HEK293T (cell line): ENCODE results near the gene DCHS2.

Experiments used
- CTCF ChIA-PET: fragments of 350-600 bp; formaldehyde crosslinking; extraction: SDS; loops from one replicate; lab custom pipeline; 2021; ENCODE audit warnings: antibody characterized with exemption, inconsistent platforms; lab: Yijun Ruan, JAX
- POLR2A ChIA-PET: fragments of 350-600 bp; formaldehyde crosslinking; extraction: SDS; loops from one replicate; lab custom pipeline; 2020; ENCODE audit warnings: antibody characterized with exemption, inconsistent platforms; lab: Yijun Ruan, JAX
- DNase-seq: peaks from one replicate; pipeline ENCODE4 v3.0.0; 2012; ENCODE audit warnings: mixed read lengths; ENCODE audit errors: extremely low spot score
- ARNT ChIP-seq: fragments of 450-650 bp; IDR thresholded peaks from 2 replicates; pipeline ENCODE4 v1.6.1; 2017; ENCODE audit warnings: mild to moderate bottlenecking
- BHLHE40 ChIP-seq: fragments of 450-650 bp; IDR thresholded peaks from 2 replicates; pipeline ENCODE4 v1.6.1; 2016; ENCODE audit warnings: mild to moderate bottlenecking, moderate library complexity, borderline replicate concordance
- CTBP1 ChIP-seq: fragments of 450-650 bp; IDR thresholded peaks from 2 replicates; pipeline ENCODE4 v1.6.1; 2016; ENCODE audit warnings: borderline replicate concordance
- ELF4 ChIP-seq: fragments of 450-650 bp; IDR thresholded peaks from 2 replicates; pipeline ENCODE4 v1.6.1; 2017; ENCODE audit warnings: antibody characterized with exemption
- FOXA1 ChIP-seq: fragments of 450-650 bp; IDR thresholded peaks from 2 replicates; pipeline ENCODE4 v1.6.1; 2016; ENCODE audit warnings: mild to moderate bottlenecking
- FOXK2 ChIP-seq: fragments of 450-650 bp; IDR thresholded peaks from 2 replicates; pipeline ENCODE4 v1.6.1; 2016; ENCODE audit warnings: mild to moderate bottlenecking
- FOXM1 ChIP-seq: fragments of 450-650 bp; IDR thresholded peaks from 2 replicates; pipeline ENCODE4 v1.6.1; 2017; ENCODE audit warnings: mild to moderate bottlenecking, borderline replicate concordance
- HDGF ChIP-seq: fragments of 450-650 bp; IDR thresholded peaks from 2 replicates; pipeline ENCODE4 v1.6.1; 2017; ENCODE audit warnings: antibody characterized with exemption, borderline replicate concordance
- L3MBTL2 ChIP-seq: fragments of 450-650 bp; conservative IDR thresholded peaks from 2 replicates; pipeline ENCODE4 v1.6.1; 2016; ENCODE audit warnings: mild to moderate bottlenecking
- LEF1 ChIP-seq: fragments of 450-650 bp; IDR thresholded peaks from 2 replicates; pipeline ENCODE4 v1.6.1; 2017; ENCODE audit warnings: mild to moderate bottlenecking, borderline replicate concordance
- NFRKB ChIP-seq: fragments of 450-650 bp; IDR thresholded peaks from 2 replicates; pipeline ENCODE4 v1.6.1; 2016; ENCODE audit warnings: mild to moderate bottlenecking, moderate library complexity
- SP1 ChIP-seq: fragments of 450-650 bp; IDR thresholded peaks from 2 replicates; pipeline ENCODE4 v1.6.1; 2017
- SUZ12 ChIP-seq: fragments of 450-650 bp; IDR thresholded peaks from 2 replicates; pipeline ENCODE4 v1.6.1; 2016; ENCODE audit warnings: mild to moderate bottlenecking
- TARDBP ChIP-seq: fragments of 450-650 bp; IDR thresholded peaks from 2 replicates; pipeline ENCODE4 v1.6.1; 2016
- ZNF384 ChIP-seq: fragments of 450-650 bp; IDR thresholded peaks from 2 replicates; pipeline ENCODE4 v1.6.1; 2016
- TF ChIP-seq, protein P1 (sequence below): fragments of 450-650 bp; IDR thresholded peaks from 2 replicates; pipeline ENCODE4 v1.6.1; 2016

DCHS2 gene

DNA sequence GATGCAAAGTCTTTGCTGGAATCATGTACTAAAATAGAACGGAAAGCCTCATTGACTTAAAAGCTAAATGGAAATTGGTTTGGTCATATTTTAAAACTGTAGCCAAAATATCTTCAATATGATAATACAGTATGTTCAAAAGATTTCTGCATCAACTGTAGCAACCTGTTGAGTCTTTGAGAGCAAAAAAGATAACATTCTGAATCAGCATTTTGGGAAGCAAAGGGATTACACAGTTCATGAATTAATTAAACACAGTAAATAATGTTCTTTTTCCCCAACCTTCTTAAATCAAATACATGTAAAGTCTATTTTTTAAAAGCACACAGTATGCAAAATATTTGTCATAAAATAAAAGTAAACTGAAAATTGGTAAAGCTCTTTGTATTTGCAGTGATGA is 50.5 kb downstream of the DCHS2 start:
- DNase-seq, result no peak
- ChIA-PET CTCF (interaction anchor here (0.7 to 1.2 kb wide), 2 partner anchors 65 to 660 kb away, joined by 3 read pairs; no protein-coding TSS in a partner anchor), POLR2A (no interaction called here)
- TF ChIP-seq SP1 (no peak), BHLHE40 (no peak), FOXK2 (no peak), ARNT (no peak), TARDBP (no peak), HDGF (no peak), FOXA1 (no peak), L3MBTL2 (no peak), CTBP1 (no peak), ELF4 (no peak), NFRKB (no peak), ZNF384 (no peak), LEF1 (no peak), FOXM1 (no peak), SUZ12 (no peak)
- TF ChIP-seq, protein P1, sequence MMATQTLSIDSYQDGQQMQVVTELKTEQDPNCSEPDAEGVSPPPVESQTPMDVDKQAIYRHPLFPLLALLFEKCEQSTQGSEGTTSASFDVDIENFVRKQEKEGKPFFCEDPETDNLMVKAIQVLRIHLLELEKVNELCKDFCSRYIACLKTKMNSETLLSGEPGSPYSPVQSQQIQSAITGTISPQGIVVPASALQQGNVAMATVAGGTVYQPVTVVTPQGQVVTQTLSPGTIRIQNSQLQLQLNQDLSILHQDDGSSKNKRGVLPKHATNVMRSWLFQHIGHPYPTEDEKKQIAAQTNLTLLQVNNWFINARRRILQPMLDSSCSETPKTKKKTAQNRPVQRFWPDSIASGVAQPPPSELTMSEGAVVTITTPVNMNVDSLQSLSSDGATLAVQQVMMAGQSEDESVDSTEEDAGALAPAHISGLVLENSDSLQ, result no peak

DNA sequence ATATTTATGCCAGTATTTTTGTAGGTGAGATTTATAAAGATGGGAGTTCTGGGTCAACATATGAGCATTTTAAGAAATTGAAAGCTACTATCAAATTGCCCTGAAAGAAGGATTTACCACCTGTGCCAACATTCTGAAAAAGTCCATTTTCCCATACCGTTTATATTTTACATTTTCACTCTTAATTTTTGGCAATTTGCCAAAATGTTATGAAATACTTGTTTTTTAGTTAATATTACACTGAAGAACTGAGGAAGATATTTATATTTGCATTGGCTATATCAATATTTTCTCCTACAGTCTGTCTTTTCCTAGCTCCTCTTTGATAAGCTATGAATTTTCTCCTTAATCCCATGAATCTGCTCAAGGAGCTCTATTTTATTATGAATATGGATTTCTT is 52.4 kb downstream of the DCHS2 start:
- ChIA-PET POLR2A (no interaction called here), CTCF (no interaction called here)
- no peak for DNase-seq
- no peak for TF ChIP-seq ZNF384
- no peak for TF ChIP-seq CTBP1

GRCh38 chr4:154435895-154436294 is 55.7 kb downstream of the DCHS2 start:
- ChIA-PET POLR2A (no interaction called here), CTCF (interaction anchor here (1.1 kb wide), 1 partner anchor 12 kb away, joined by 3 read pairs; no protein-coding TSS in a partner anchor)
- DNase-seq, result no peak
- TF ChIP-seq ELF4, result no peak
- no peak for TF ChIP-seq TARDBP
- TF ChIP-seq LEF1, result no peak
- TF ChIP-seq HDGF, result no peak
- no peak for TF ChIP-seq ZNF384
- no peak for TF ChIP-seq BHLHE40
- TF ChIP-seq SP1, result no peak
- no peak for TF ChIP-seq L3MBTL2
- no peak for TF ChIP-seq ARNT
- TF ChIP-seq CTBP1, result no peak
- no peak for TF ChIP-seq FOXA1
- no peak for TF ChIP-seq FOXM1

DNA sequence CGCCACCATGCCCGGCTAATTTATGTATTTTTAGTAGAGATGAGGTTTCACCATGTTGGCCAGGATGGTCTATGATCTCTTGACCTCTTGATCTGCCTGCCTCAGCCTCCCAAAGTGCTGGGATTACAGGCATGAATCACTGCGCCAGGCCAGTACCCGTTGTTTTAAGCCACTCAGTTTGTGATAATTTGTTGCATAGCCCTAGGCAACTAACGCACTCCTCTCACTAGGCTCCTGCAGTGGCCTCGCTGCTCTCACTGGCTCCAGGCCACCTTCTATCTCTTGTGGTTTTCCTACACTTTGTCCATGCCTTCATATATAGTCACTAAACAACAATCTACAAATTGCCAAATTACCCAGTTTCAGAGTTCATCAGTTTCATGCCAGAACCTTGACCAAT is 58.1 kb downstream of the DCHS2 start:
- ChIA-PET CTCF (interaction anchor here (0.6 kb wide), 1 partner anchor 68 kb away, joined by 3 read pairs; no protein-coding TSS in a partner anchor), POLR2A (no interaction called here)
- no peak for TF ChIP-seq ZNF384
- no peak for TF ChIP-seq L3MBTL2
- no peak for TF ChIP-seq FOXM1
- TF ChIP-seq LEF1, result no peak
- TF ChIP-seq CTBP1, result no peak
- TF ChIP-seq NFRKB, result no peak
- TF ChIP-seq SUZ12, result no peak
- TF ChIP-seq FOXK2, result no peak
- TF ChIP-seq TARDBP, result no peak
- TF ChIP-seq ELF4, result no peak
- TF ChIP-seq, protein P1, result no peak
- no peak for TF ChIP-seq ARNT
- DNase-seq, result no peak

GRCh38 chr4:154429176-154429575 is 62.4 kb downstream of the DCHS2 start:
- DNase-seq, result no peak
- POLR2A ChIA-PET, result no interaction called here
- TF ChIP-seq L3MBTL2 (no peak), TARDBP (no peak), HDGF (no peak), FOXA1 (no peak)
- CTCF ChIA-PET, result interaction anchor here (2.1 kb wide), 1 partner anchor 12 kb away, joined by 8 read pairs; no protein-coding TSS in a partner anchor

DNA sequence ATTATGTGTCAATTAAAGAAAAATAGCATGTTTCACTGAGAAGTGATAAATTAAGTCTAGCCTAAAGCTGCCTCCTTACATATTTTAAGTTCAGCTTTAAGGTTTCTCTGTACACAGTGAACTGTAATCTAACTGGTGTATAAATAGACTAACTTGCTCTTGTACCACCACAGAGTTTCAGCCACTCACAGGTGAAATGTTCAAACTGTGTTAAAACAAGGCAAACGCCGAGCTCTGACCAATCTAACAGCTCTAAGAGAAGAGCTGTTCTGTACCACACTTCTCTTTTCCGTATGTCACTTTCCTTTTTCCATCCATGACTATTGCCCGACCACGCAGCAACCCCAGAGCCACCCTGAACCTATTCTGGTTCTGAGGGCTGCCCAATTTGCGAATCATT is 64.5 kb downstream of the DCHS2 start:
- TF ChIP-seq CTBP1, result no peak
- TF ChIP-seq ELF4, result no peak
- TF ChIP-seq, protein P1, result no peak
- no peak for TF ChIP-seq SUZ12
- no peak for TF ChIP-seq FOXM1
- no peak for TF ChIP-seq ZNF384
- TF ChIP-seq NFRKB, result no peak
- no peak for TF ChIP-seq ARNT
- TF ChIP-seq TARDBP, result no peak
- no peak for TF ChIP-seq FOXK2
- no peak for TF ChIP-seq BHLHE40
- TF ChIP-seq L3MBTL2, result no peak
- no peak for TF ChIP-seq FOXA1
- TF ChIP-seq HDGF, result no peak
- no peak for TF ChIP-seq LEF1
- TF ChIP-seq SP1, result no peak
- CTCF ChIA-PET, result interaction anchor here (2.1 kb wide), 1 partner anchor 10 kb away, joined by 8 read pairs; no protein-coding TSS in a partner anchor
- DNase-seq, result no peak
- POLR2A ChIA-PET, result no interaction called here

DNA sequence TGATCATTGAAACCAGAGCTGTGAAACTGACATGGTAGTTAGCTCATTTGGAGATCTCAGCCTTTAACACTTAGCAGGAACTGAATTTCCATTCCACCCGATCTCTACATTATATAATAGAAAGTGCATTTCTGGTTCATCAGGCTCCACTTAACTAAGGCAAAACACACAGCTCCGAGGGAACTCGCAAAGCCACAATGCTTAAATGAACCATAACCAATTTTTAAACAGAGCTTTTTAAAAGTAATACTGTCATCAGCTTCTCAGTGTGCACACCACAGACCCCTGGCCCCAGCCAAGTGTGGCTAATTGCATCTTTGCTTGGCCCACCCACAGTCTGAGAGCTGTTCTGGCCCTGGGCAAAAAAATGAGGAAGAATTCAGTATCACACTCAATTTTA is 66.1 kb downstream of the DCHS2 start:
- no peak for TF ChIP-seq BHLHE40
- TF ChIP-seq NFRKB, result no peak
- no peak for TF ChIP-seq FOXA1
- no peak for TF ChIP-seq ZNF384
- no peak for TF ChIP-seq L3MBTL2
- no peak for TF ChIP-seq FOXK2
- TF ChIP-seq ELF4, result no peak
- TF ChIP-seq, protein P1, result no peak
- no peak for TF ChIP-seq FOXM1
- no peak for TF ChIP-seq ARNT
- no peak for TF ChIP-seq HDGF
- TF ChIP-seq TARDBP, result no peak
- TF ChIP-seq CTBP1, result no peak
- no peak for TF ChIP-seq LEF1
- no peak for DNase-seq
- POLR2A ChIA-PET, result no interaction called here
- CTCF ChIA-PET, result interaction anchor here (0.6 to 1.1 kb wide), 3 partner anchors 9 to 1528 kb away, joined by 3 to 4 read pairs (median 4); no protein-coding TSS in a partner anchor
